ENCODE data around the gene ANKLE2. TPM values are rescaled to one million over a fixed set of nuclear protein-coding genes. Genes with fewer than 3 reads are reported as not detected.

ANKLE2 gene
- total and polyA plus RNA-seq, 2 of the 13 experiments (the other 11 are each of a cell fraction or from before 2014, with no cell fraction given): 35.3 to 37.1 TPM

- TF ChIP-seq, protein P1, sequence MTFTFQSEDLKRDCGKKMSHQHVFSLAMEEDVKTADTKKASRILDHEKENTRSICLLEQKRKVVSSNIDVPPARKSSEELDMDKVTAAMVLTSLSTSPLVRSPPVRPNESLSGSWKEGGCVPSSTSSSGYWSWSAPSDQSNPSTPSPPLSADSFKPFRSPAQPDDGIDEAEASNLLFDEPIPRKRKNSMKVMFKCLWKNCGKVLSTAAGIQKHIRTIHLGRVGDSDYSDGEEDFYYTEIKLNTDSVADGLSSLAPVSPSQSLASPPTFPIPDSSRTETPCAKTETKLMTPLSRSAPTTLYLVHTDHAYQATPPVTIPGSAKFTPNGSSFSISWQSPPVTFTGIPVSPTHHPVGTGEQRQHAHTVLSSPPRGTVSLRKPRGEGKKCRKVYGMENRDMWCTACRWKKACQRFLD (CRISPR knock-in tag; IDR thresholded peaks at IDR 0.05; ENCODE audit: borderline replicate concordance): no peak
- TF ChIP-seq HDAC1 (CRISPR knock-in tag; IDR thresholded peaks at IDR 0.05) (peak; percentile 88), MBD4 (IDR thresholded peaks at IDR 0.05; ENCODE audit: borderline replicate concordance, low read length) (no peak), ZKSCAN1 (IDR thresholded peaks at IDR 0.05; ENCODE audit: low read length) (0 out of 2 replicates have a peak, but pooled peaks have one; percentile 25), NR2F6 (IDR thresholded peaks at IDR 0.05) (no peak), NR2F6 (CRISPR knock-in tag; IDR thresholded peaks at IDR 0.05) (peak; percentile 5; the same call in 1 of the 2 replicates), POLR2AphosphoS5 (IDR thresholded peaks at IDR 0.05; ENCODE audit: low read depth, low read length) (peak; percentile 61), ZNF256 (CRISPR knock-in tag; conservative IDR thresholded peaks at IDR 0.05) (no peak), FOSL2 (CRISPR knock-in tag; IDR thresholded peaks at IDR 0.05) (0 out of 2 replicates have a peak, but pooled peaks have one; percentile 4), ZNF468 (CRISPR knock-in tag; IDR thresholded peaks at IDR 0.05) (no peak), KDM2A (CRISPR knock-in tag; IDR thresholded peaks at IDR 0.05; ENCODE audit: borderline replicate concordance, low read depth) (peak; percentile 80; the same call in 1 of the 2 replicates), ZNF431 (CRISPR knock-in tag; IDR thresholded peaks at IDR 0.05; ENCODE audit: borderline replicate concordance, low read depth) (no peak), ZNF878 (CRISPR knock-in tag; IDR thresholded peaks at IDR 0.05) (0 out of 2 replicates have a peak, but pooled peaks have one; percentile 48), ZNF10 (CRISPR knock-in tag; IDR thresholded peaks at IDR 0.05; ENCODE audit: borderline replicate concordance, low read depth) (no peak), ZNF282 (IDR thresholded peaks at IDR 0.05; ENCODE audit: partially characterized antibody) (no peak), POLR2G (IDR thresholded peaks at IDR 0.05; ENCODE audit: low read depth, low read length) (peak; percentile 79), TBL1XR1 (IDR thresholded peaks at IDR 0.05; ENCODE audit: borderline replicate concordance, low read length, partially characterized antibody) (peak; percentile 33), ZSCAN9 (CRISPR knock-in tag; IDR thresholded peaks at IDR 0.05; ENCODE audit: borderline replicate concordance) (peak; percentile 44; the same call in 1 of the 2 replicates), ZNF160 (CRISPR knock-in tag; IDR thresholded peaks at IDR 0.05) (peak; percentile 66; the same call in 1 of the 2 replicates), TEAD3 (CRISPR knock-in tag; optimal IDR thresholded peaks at IDR 0.05; ENCODE audit: borderline replicate concordance) (peak; percentile 60), DMTF1 (CRISPR knock-in tag; IDR thresholded peaks at IDR 0.05) (no peak), KLF6 (CRISPR knock-in tag; IDR thresholded peaks at IDR 0.05) (peak; percentile 56; the same call in 1 of the 2 replicates), ZNF441 (CRISPR knock-in tag; IDR thresholded peaks at IDR 0.05; ENCODE audit: borderline replicate concordance) (peak; percentile 83), SAP130 (CRISPR knock-in tag; IDR thresholded peaks at IDR 0.05; ENCODE audit: low read depth) (peak; percentile 95), CREB1 (IDR thresholded peaks at IDR 0.05) (peak; percentile 28; the same call in 1 of the 2 replicates), CREB1 (CRISPR knock-in tag; IDR thresholded peaks at IDR 0.05) (no peak), SMAD3 (CRISPR knock-in tag; IDR thresholded peaks at IDR 0.05) (0 out of 2 replicates have a peak, but pooled peaks have one; percentile 50), EEA1 (CRISPR knock-in tag; IDR thresholded peaks at IDR 0.05; ENCODE audit: borderline replicate concordance) (0 out of 2 replicates have a peak, but pooled peaks have one; percentile 16), IRX3 (CRISPR knock-in tag; IDR thresholded peaks at IDR 0.05; ENCODE audit: borderline replicate concordance, low read depth) (peak; percentile 40; the same call in 1 of the 2 replicates)
Observed at GRCh38 chr12:132687211-132688164, 74.1 kb downstream of the ANKLE2 start, which contains the start of the genes POLE and PXMP2 (continued).
